H1 (cell line): ENCODE results near the gene HTR2C. TPM values are rescaled to one million over a fixed set of nuclear protein-coding genes. Genes with fewer than 3 reads are reported as not detected.

Experiments used
- CTCF ChIA-PET: fragments of 300-600 bp; sonication (Branson Sonifier 250); formaldehyde crosslinking; loops from one replicate; lab custom pipeline; 2021; ENCODE audit not compliant: partially characterized antibody; lab: Charles Lee
- POLR2A ChIA-PET: fragments of 300-600 bp; sonication (Branson Sonifier 250); formaldehyde crosslinking; loops from one replicate; lab custom pipeline; 2021; ENCODE audit warnings: inconsistent platforms; ENCODE audit not compliant: partially characterized antibody; lab: Charles Lee
- DNase-seq, 2 experiments: peaks; one replicate each; pipeline versions ENCODE4 v3.0.0 to v3.0.0-alpha.2; 2010 to 2022; ENCODE audit warnings: low spot score in 2 of 2, low read depth in 1 of 2, mixed read lengths in 1 of 2
- FAIRE-seq: peaks from 2 replicates; lab custom pipeline; 2011; peaks lifted over from hg19 to GRCh38; lab: Jason Lieb, UNC
- H2AFZ ChIP-seq: 2 replicates; pipeline ENCODE4 v1.8.1; 2012; ENCODE audit warnings: low read length, inconsistent platforms
- H2AK5ac ChIP-seq: 2 replicates; pipeline ENCODE4 v1.6.1; 2013; ENCODE audit warnings: low read depth, low read length
- H2BK120ac ChIP-seq: replicated peaks from 2 replicates; pipeline ENCODE3; 2013; ENCODE audit warnings: low read depth, low read length, inconsistent platforms
- H2BK12ac ChIP-seq: 2 replicates; pipeline ENCODE4 v1.6.1; 2013; ENCODE audit warnings: low read depth, low read length
- H2BK15ac ChIP-seq: 2 replicates; pipeline ENCODE4 v1.6.1; 2013; ENCODE audit warnings: low read length
- H2BK20ac ChIP-seq: 2 replicates; pipeline ENCODE4 v1.6.1; 2013; ENCODE audit warnings: low read length
- H2BK5ac ChIP-seq: 2 replicates; pipeline ENCODE4 v1.6.1; 2013; ENCODE audit warnings: low read depth, low read length
- H3K14ac ChIP-seq: 2 replicates; pipeline ENCODE4 v1.6.1; 2013; ENCODE audit warnings: inconsistent platforms; ENCODE audit not compliant: insufficient read length
- H3K18ac ChIP-seq: 2 replicates; pipeline ENCODE4 v1.6.1; 2013; ENCODE audit warnings: low read length; ENCODE audit errors: extremely low read depth
- H3K23ac ChIP-seq: 2 replicates; pipeline ENCODE4 v1.6.1; 2013; ENCODE audit warnings: inconsistent platforms; ENCODE audit not compliant: insufficient read length
- H3K23me2 ChIP-seq: 2 replicates; pipeline ENCODE4 v1.6.1; 2013; ENCODE audit warnings: low read depth, low read length
- H3K27ac ChIP-seq: 2 replicates; pipeline ENCODE4 v1.6.1; 2011; ENCODE audit warnings: low read depth, low read length, inconsistent platforms
- H3K27me3 ChIP-seq, 4 experiments: replicated peaks in 1 of 4; 1 replicate in 1 of 4; 2 replicates in 3 of 4; pipeline versions ENCODE4 v1.6.1 to v1.8.1; 2011 to 2013; ENCODE audit warnings: low read length in 3 of 4, mild to moderate bottlenecking in 3 of 4, inconsistent platforms in 2 of 4, mixed read lengths in 2 of 4, moderate library complexity in 1 of 4; ENCODE audit not compliant: control insufficient read depth in 3 of 4, insufficient read depth in 3 of 4; ENCODE audit errors: extremely low read depth in 1 of 4
- H3K36me3 ChIP-seq, 4 experiments: 2 replicates each; pipeline versions ENCODE4 v1.6.1 to v1.8.1; 2011 to 2013; ENCODE audit warnings: mild to moderate bottlenecking in 4 of 4, low read length in 3 of 4, moderate library complexity in 2 of 4, control low read depth in 1 of 4, inconsistent platforms in 1 of 4; ENCODE audit not compliant: insufficient read depth in 4 of 4, control insufficient read depth in 2 of 4
- H3K4ac ChIP-seq: replicated peaks from 2 replicates; pipeline ENCODE3; 2013; ENCODE audit warnings: low read length, low read depth, mixed read lengths, inconsistent platforms; ENCODE audit not compliant: insufficient read length
- H3K4me1 ChIP-seq, 4 experiments: replicated peaks in 1 of 4; 1 replicate in 1 of 4; 2 replicates in 3 of 4; pipeline versions ENCODE4 v1.6.1 to v1.8.1; 2011 to 2013; ENCODE audit warnings: low read length in 3 of 4, inconsistent platforms in 2 of 4, mixed read lengths in 1 of 4; ENCODE audit not compliant: insufficient read depth in 4 of 4, control insufficient read depth in 3 of 4
- H3K4me2 ChIP-seq, 2 experiments: 2 replicates each; pipeline versions ENCODE4 v1.6.1 to v1.8.1; 2011 to 2013; ENCODE audit warnings: low read depth in 2 of 2, low read length in 2 of 2, control low read depth in 1 of 2, inconsistent platforms in 1 of 2, mild to moderate bottlenecking in 1 of 2; ENCODE audit not compliant: insufficient read depth in 1 of 2
- H3K4me3 ChIP-seq, 4 experiments: fragments of 200-600, 300-600 bp in 1 of 4; sonication (generic), shearing (Covaris generic), sonication (Bioruptor Twin) in 1 of 4; 2 replicates each; pipeline versions ENCODE4 v1.5.1 to v1.8.1; 2011 to 2016; ENCODE audit warnings: low read length in 4 of 4, low read depth in 3 of 4, control low read depth in 2 of 4, inconsistent platforms in 2 of 4, mild to moderate bottlenecking in 2 of 4, mixed read lengths in 1 of 4, moderate library complexity in 1 of 4; ENCODE audit not compliant: insufficient read depth in 2 of 4; ENCODE audit errors: extremely low read depth in 1 of 4
- H3K56ac ChIP-seq: replicated peaks from 2 replicates; pipeline ENCODE3; 2013; ENCODE audit warnings: low read depth, mild to moderate bottlenecking, mixed read lengths, low read length, inconsistent platforms; ENCODE audit not compliant: insufficient read length
- H3K79me1 ChIP-seq: 2 replicates; pipeline ENCODE4 v1.6.1; 2013; ENCODE audit warnings: low read depth, low read length, control low read depth
- H3K79me2 ChIP-seq, 2 experiments: 2 replicates each; pipeline versions ENCODE4 v1.6.1 to v1.8.1; 2012 to 2013; ENCODE audit warnings: low read length in 2 of 2, mild to moderate bottlenecking in 2 of 2, inconsistent platforms in 1 of 2; ENCODE audit not compliant: insufficient read depth in 2 of 2, control insufficient read depth in 1 of 2
- H3K9ac ChIP-seq, 4 experiments: replicated peaks in 1 of 4; 1 replicate in 1 of 4; 2 replicates in 3 of 4; pipeline versions ENCODE4 v1.6.1 to v1.8.1; 2011 to 2013; ENCODE audit warnings: low read depth in 3 of 4, low read length in 3 of 4, control low read depth in 2 of 4, mild to moderate bottlenecking in 2 of 4, moderate library complexity in 2 of 4, inconsistent platforms in 1 of 4; ENCODE audit errors: extremely low read depth in 1 of 4
- H3K9me3 ChIP-seq, 2 experiments: 2 replicates each; pipeline versions ENCODE4 v1.6.1 to v1.8.1; 2012 to 2013; ENCODE audit warnings: mild to moderate bottlenecking in 2 of 2, moderate library complexity in 2 of 2, control low read depth in 1 of 2, inconsistent platforms in 1 of 2, low read depth in 1 of 2, low read length in 1 of 2, mixed read lengths in 1 of 2; ENCODE audit not compliant: insufficient read depth in 2 of 2
- H4K20me1 ChIP-seq, 2 experiments: replicated peaks in 1 of 2; 2 replicates each; pipeline versions ENCODE3 to v1.8.1; 2011 to 2013; ENCODE audit warnings: inconsistent platforms in 2 of 2, low read length in 2 of 2, mild to moderate bottlenecking in 1 of 2; ENCODE audit not compliant: insufficient read depth in 2 of 2, control insufficient read depth in 1 of 2
- H4K5ac ChIP-seq: 2 replicates; pipeline ENCODE4 v1.6.1; 2013; ENCODE audit warnings: low read length, low read depth, mixed read lengths, inconsistent platforms; ENCODE audit not compliant: insufficient read length
- H4K8ac ChIP-seq: 2 replicates; pipeline ENCODE4 v1.8.0; 2013; ENCODE audit warnings: mild to moderate bottlenecking, moderate library complexity, low read length, inconsistent platforms; ENCODE audit not compliant: insufficient read depth; ENCODE audit errors: extremely low read depth
- H4K91ac ChIP-seq: replicated peaks from 2 replicates; pipeline ENCODE3; 2013; ENCODE audit warnings: low read length, mixed read lengths, inconsistent platforms; ENCODE audit not compliant: insufficient read length
- ATF2 ChIP-seq: IDR thresholded peaks from 2 replicates; pipeline ENCODE4 v1.6.1; 2012; ENCODE audit warnings: low read length, inconsistent platforms
- PHF8 ChIP-seq: fragments of 200-600 bp; sonication (generic); conservative IDR thresholded peaks from 2 replicates; pipeline ENCODE4 v1.7.1; 2012; ENCODE audit warnings: low read depth, mild to moderate bottlenecking, inconsistent platforms, low read length, moderate library complexity
- RAD21 ChIP-seq, 2 experiments: IDR thresholded peaks in 1 of 2; conservative IDR thresholded peaks in 1 of 2; 2 replicates each; pipeline ENCODE4 v1.6.1; 2011; ENCODE audit warnings: low read depth in 2 of 2, low read length in 2 of 2, improper control_type of control experiment in 1 of 2, inconsistent platforms in 1 of 2, mild to moderate bottlenecking in 1 of 2, moderate library complexity in 1 of 2
- RFX5 ChIP-seq: IDR thresholded peaks from 2 replicates; pipeline ENCODE4 v1.6.1; 2011; ENCODE audit warnings: low read depth, low read length, improper control_type of control experiment, borderline replicate concordance
- RNF2 ChIP-seq: fragments of 200-900, 300-1000 bp; sonication (generic); IDR thresholded peaks from 2 replicates; pipeline ENCODE4 v1.7.1; 2016; ENCODE audit warnings: borderline replicate concordance, low read depth, mild to moderate bottlenecking, antibody characterized with exemption, low read length; ENCODE audit not compliant: poor library complexity, severe bottlenecking; ENCODE audit errors: missing control alignments
- RXRA ChIP-seq: IDR thresholded peaks from 2 replicates; pipeline ENCODE4 v1.6.1; 2011; ENCODE audit warnings: low read depth, mild to moderate bottlenecking, low read length, moderate library complexity; ENCODE audit not compliant: insufficient read depth
- SP1 ChIP-seq: IDR thresholded peaks from 2 replicates; pipeline ENCODE4 v1.6.1; 2011; ENCODE audit warnings: low read depth, low read length
- SP2 ChIP-seq: IDR thresholded peaks from 2 replicates; pipeline ENCODE4 v1.6.1; 2012; ENCODE audit warnings: mild to moderate bottlenecking, low read length, inconsistent platforms
- TCF12 ChIP-seq: IDR thresholded peaks from 2 replicates; pipeline ENCODE4 v1.6.1; 2011; ENCODE audit warnings: low read depth, mild to moderate bottlenecking, low read length
- WGBS, 2 experiments: shearing (Covaris generic) in 1 of 2; methylation state at CpG; one replicate each; pipeline versions ENCODE4 v1.1.6 to v1.1.7; 2013 to 2015; ENCODE audit warnings: low lambda C conversion rate in 2 of 2, mixed read lengths in 2 of 2, inconsistent platforms in 1 of 2, low coverage in 1 of 2, missing lambda C conversion rate in 1 of 2; ENCODE audit not compliant: insufficient replicate concordance in 2 of 2, insufficient coverage in 1 of 2, insufficient read length in 1 of 2; ENCODE audit errors: extremely low coverage in 1 of 2, missing lambda C conversion rate in 1 of 2; 5-methylcytosine and 5-hydroxymethylcytosine counted together
- polyA plus RNA-seq, 7 experiments: library from polyadenylated mRNA; depleted of rRNA in 3 of 7; stranded (reverse) in 5 of 7; unstranded in 2 of 7; fragments of >200 nt in 5 of 7; fragments of 200-250 nt in 2 of 7; gene quantifications; 1 replicate in 5 of 7; 2 replicates in 1 of 7; 4 replicates in 1 of 7; pipeline versions ENCODE4 v1.2.1 to v1.2.3, GENCODE V29; 2011 to 2013; ENCODE audit warnings: missing spikeins in 2 of 7, mixed read lengths in 2 of 7
- total RNA-seq: library from RNA; stranded (reverse); fragmentation: NEBNext Ultra II Directional; extraction: Animal tissue kit (Norgen Biotek cat#: 25700); gene quantifications from 2 replicates; pipeline ENCODE4 v1.2.1, GENCODE V29; 2021

The HTR2C gene
- total and polyA plus RNA-seq, 2 of the 8 experiments (the other 6 are each of a cell fraction or from before 2014, with no cell fraction given): 1.7 to 2.0 TPM

DNA sequence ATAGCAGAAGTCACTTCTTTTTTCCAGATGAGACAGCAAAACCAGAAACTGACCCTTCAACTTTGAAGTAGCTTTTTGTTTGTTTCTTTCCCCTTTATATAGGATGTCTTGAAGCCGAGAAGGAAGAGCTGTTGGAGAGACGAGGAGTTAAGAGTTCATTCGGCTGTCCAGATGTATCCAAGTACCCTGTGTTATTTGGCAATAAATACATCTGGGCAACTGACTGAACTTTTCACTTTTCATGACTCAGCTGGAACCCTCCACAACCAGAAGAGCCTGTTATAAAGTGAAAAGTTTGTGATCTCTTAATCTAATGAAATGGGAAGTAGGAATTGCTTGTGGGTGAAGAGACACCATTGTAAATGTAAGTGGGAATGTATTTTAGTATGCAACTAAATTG, 131.2 kb downstream of the HTR2C start:
- Histone ChIP-seq H2AK5ac (no peak overlapping the region), H2BK15ac (no peak overlapping the region), H3K4ac (no peak overlapping the region), H3K79me2 (no peaks in the 10 kb centered on the region), H3K4me2 (no peak overlapping the region), H2BK5ac (no peak overlapping the region), H3K27me3 (no peaks in the 10 kb centered on the region), H3K36me3 (no peaks in the 10 kb centered on the region), H3K23me2 (no peaks in the 10 kb centered on the region), H2BK120ac (no peak overlapping the region), H3K4me1 (no peaks in the 10 kb centered on the region), H3K23ac (no peak overlapping the region), H3K9me3 (no peaks in the 10 kb centered on the region), H4K5ac (no peak overlapping the region), H3K14ac (no peak overlapping the region), H3K18ac (no peak overlapping the region), H3K4me3 (no peak overlapping the region), H4K8ac (no peak overlapping the region), H3K56ac (no peak overlapping the region), H4K91ac (no peak overlapping the region), H3K27ac (no peak overlapping the region), H4K20me1 (no peaks in the 10 kb centered on the region), H3K9ac (no peak overlapping the region), H3K79me1 (no peaks in the 10 kb centered on the region), H2BK20ac (no peak overlapping the region), H2AFZ (no peak overlapping the region), H2BK12ac (no peak overlapping the region)
- POLR2A ChIA-PET: no interaction called here
- CTCF ChIA-PET: no interaction called here
- FAIRE-seq (no peak), DNase-seq (no peak)
- 81% methylated on average over 3 of the region's 3 CpGs; no CpG with 5 or more reads in 1 of the 2 experiments for WGBS, 2 experiments
- no peak for TF ChIP-seq SP2
- TF ChIP-seq TCF12: no peak
- no peak for TF ChIP-seq ATF2
- TF ChIP-seq PHF8: no peak
- TF ChIP-seq RNF2: no peak
- TF ChIP-seq RAD21 (IDR thresholded peaks at IDR 0.05 in 1 of 2, conservative IDR thresholded peaks at IDR 0.05 in 1 of 2; ENCODE audit: low read depth in 2 of 2, low read length in 2 of 2): no peak
- TF ChIP-seq RXRA: no peak
- TF ChIP-seq SP1: no peak
- TF ChIP-seq RFX5: no peak
